Uterus (tissue), 4 donors: ENCODE data around the gene VWA7. TPM values are rescaled to one million over a fixed set of nuclear protein-coding genes. Genes with fewer than 3 reads are reported as not detected.

Experiments
- DNase-seq, 2 donors: peaks; one replicate each; pipeline ENCODE4 v3.0.0-alpha.2; 2019 to 2020
- H3K27ac ChIP-seq, 2 donors: fragments of 200-600 bp; sonication (generic); 1 replicate in 1 of 2; 2 replicates in 1 of 2; pipeline ENCODE4 v1.5.1; 2016 to 2018
- H3K27me3 ChIP-seq, 2 donors: fragments of 200-600 bp; sonication (generic); one replicate each; pipeline ENCODE4 v1.5.1; 2018 to 2019; ENCODE audit warnings: control low read depth in 1 of 2
- H3K36me3 ChIP-seq, 2 donors: fragments of 200-600 bp; sonication (generic); one replicate each; pipeline ENCODE4 v1.5.1; 2019; ENCODE audit warnings: control low read depth in 1 of 2
- H3K4me1 ChIP-seq, 2 donors: fragments of 200-600 bp; sonication (generic); one replicate each; pipeline ENCODE4 v1.5.1; 2018 to 2019; ENCODE audit warnings: control low read depth in 1 of 2
- H3K4me3 ChIP-seq, 2 donors: fragments of 200-600 bp; sonication (generic); 1 replicate in 1 of 2; 2 replicates in 1 of 2; pipeline ENCODE4 v1.5.1; 2018 to 2019; ENCODE audit warnings: mild to moderate bottlenecking in 1 of 2
- H3K9me3 ChIP-seq, 2 donors: fragments of 200-600 bp; sonication (generic); one replicate each; pipeline ENCODE4 v1.5.1; 2019; ENCODE audit warnings: control low read depth in 1 of 2
- CTCF ChIP-seq, 4 experiments: fragments of 200-600 bp in 2 of 4; fragments of 450-650 bp in 2 of 4; sonication (generic) in 2 of 4; IDR thresholded peaks; one replicate each; pipeline ENCODE4 v1.5.1; 2016 to 2019; ENCODE audit warnings: antibody characterized with exemption in 4 of 4, mild to moderate bottlenecking in 2 of 4, moderate library complexity in 1 of 4
- POLR2A ChIP-seq, 2 donors: fragments of 450-650 bp; IDR thresholded peaks; one replicate each; pipeline ENCODE4 v1.6.1; 2016; ENCODE audit warnings: antibody characterized with exemption in 2 of 2, mild to moderate bottlenecking in 1 of 2, moderate library complexity in 1 of 2
- intact Hi-C: fragments of 100-400 bp; cut with DNase I; formaldehyde crosslinking; loops from one replicate; pipeline ENCODE4 v1.15.1; 2023; ENCODE audit warnings: low total_unique reads
- total RNA-seq, 4 donors: library from RNA; depleted of rRNA in 3 of 4; stranded (reverse); fragments of >200 nt in 3 of 4; gene quantifications; one replicate each; pipeline versions ENCODE4 v1.1.0 to v1.2.4, GENCODE V29; 2014 to 2023
- donor health status: DM: yes; HTN: yes; CAD: no.

The VWA7 gene
- total RNA-seq, 4 donors from 2014 or later, result 0.88 to 24.1 (median 3.1) TPM

- Histone ChIP-seq H3K36me3 (no peaks in the 10 kb centered on the region), H3K4me3 (peak overlapping the region; percentile 65 to 97), H3K27me3 (no peaks in the 10 kb centered on the region), H3K27ac (peak overlapping the region; percentile 93 to 100), H3K9me3 (no peaks in the 10 kb centered on the region), H3K4me1 (peaks cover 6 to 21% of the 10 kb centered on the region in 2 donors)
- TF ChIP-seq POLR2A (IDR thresholded peaks at IDR 0.05) (peak; percentile 84 to 93), CTCF (IDR thresholded peaks at IDR 0.05) (no peak)
- intact Hi-C loops, result loop anchor here (10.0 kb wide), 1 partner anchor 65 kb away; the partner anchor contains the start of gene VARS1
- DNase-seq, result peak; percentile 94 to 97
These were observed 47.0 kb downstream of the VWA7 start for GRCh38 chr6:31729979-31730630.

- Histone ChIP-seq H3K27me3 (no peaks in the 10 kb centered on the region), H3K36me3 (no peaks in the 10 kb centered on the region), H3K4me1 (peaks cover 6 to 17% of the 10 kb centered on the region in 2 donors), H3K4me3 (peak overlapping the region; percentile 65 to 97), H3K9me3 (no peaks in the 10 kb centered on the region), H3K27ac (peak overlapping the region; percentile 93 to 100)
- TF ChIP-seq CTCF (IDR thresholded peaks at IDR 0.05) (peak in 2 of 4 experiments; percentile 74 to 79), POLR2A (IDR thresholded peaks at IDR 0.05) (peak; percentile 29 to 50)
- peak; percentile 95 to 96 for DNase-seq
- intact Hi-C loops, result no loop called here
These were observed 47.6 kb downstream of the VWA7 start for GRCh38 chr6:31729515-31729978.

- TF ChIP-seq CTCF (IDR thresholded peaks at IDR 0.05) (peak in 2 of 4 experiments; percentile 49 to 56), POLR2A (IDR thresholded peaks at IDR 0.05) (no peak)
- peaks cover 6 to 11% of the 10 kb centered on the region in 2 donors for H3K4me1 ChIP-seq
- peak; percentile 38 to 48 for DNase-seq
- peak within 1 kb of the TSS; percentile 93 to 100 for H3K27ac ChIP-seq
- no peaks in the 10 kb centered on the region for H3K9me3 ChIP-seq
- H3K27me3 ChIP-seq, result no peaks in the 10 kb centered on the region
- no peaks in the 10 kb centered on the region for H3K36me3 ChIP-seq
- H3K4me3 ChIP-seq, result peak within 1 kb of the TSS; percentile 65 to 97
- intact Hi-C loops, result no loop called here
These were observed 48.2 kb downstream of the VWA7 start, which contains the start of gene DDAH2 for GRCh38 chr6:31728767-31729514. Gene DDAH2, minus strand, starts transcription at chr6:31729299. Its CDS starts 138 bp downstream, at chr6:31729161.

GRCh38 chr6:31727717-31728671 lies 49.1 kb downstream of the VWA7 start:
- Histone ChIP-seq H3K9me3 (no peaks in the 10 kb centered on the region), H3K36me3 (no peaks in the 10 kb centered on the region), H3K27ac (peak overlapping the region; percentile 93 to 100), H3K27me3 (no peaks in the 10 kb centered on the region), H3K4me1 (peaks cover 4 to 6% of the 10 kb centered on the region in 2 donors), H3K4me3 (peak overlapping the region; percentile 65 to 97)
- TF ChIP-seq POLR2A (IDR thresholded peaks at IDR 0.05), result no peak
- TF ChIP-seq CTCF (IDR thresholded peaks at IDR 0.05), result no peak
- peak; percentile 49 for DNase-seq
- intact Hi-C loops, result no loop called here
